Adrenal gland (tissue), 12 donors: Measurements from ENCODE around the gene COL12A1. TPM values are rescaled to one million over a fixed set of nuclear protein-coding genes. Genes with fewer than 3 reads are reported as not detected.

Source experiments
- DNase-seq, 7 donors: peaks; one replicate each; pipeline ENCODE4 v3.0.0-alpha.2; 2019 to 2020
- H3K27ac ChIP-seq, 5 donors: fragments of 200-600 bp; sonication (generic) in 4 of 5; 1 replicate in 3 of 5; 2 replicates in 2 of 5; pipeline versions ENCODE4 v1.5.1 to v1.8.0; 2016 to 2020; ENCODE audit warnings: mild to moderate bottlenecking in 1 of 5
- H3K27me3 ChIP-seq: fragments of 200-600 bp; 2 replicates; pipeline ENCODE4 v1.8.0; 2021
- H3K36me3 ChIP-seq, 2 donors: fragments of 200-600 bp; replicated peaks in 1 of 2; 1 replicate in 1 of 2; 2 replicates in 1 of 2; pipeline versions ENCODE4 v1.5.1 to v1.8.0; 2018 to 2022
- H3K4me1 ChIP-seq, 2 donors: fragments of 200-600 bp; replicated peaks in 1 of 2; 1 replicate in 1 of 2; 2 replicates in 1 of 2; pipeline versions ENCODE4 v1.5.1 to v1.8.0; 2018 to 2021
- H3K4me3 ChIP-seq, 4 donors: fragments of 200-600 bp; sonication (generic) in 3 of 4; one replicate each; pipeline ENCODE4 v1.5.1; 2016 to 2018
- H3K9me3 ChIP-seq, 3 donors: fragments of 200-600 bp; sonication (generic) in 1 of 3; replicated peaks in 1 of 3; 1 replicate in 2 of 3; 2 replicates in 1 of 3; pipeline versions ENCODE4 v1.5.1 to v1.8.0; 2016 to 2021
- POLR2A ChIP-seq, 2 donors: fragments of 450-650 bp; IDR thresholded peaks; one replicate each; pipeline ENCODE4 v1.6.1; 2017; ENCODE audit warnings: antibody characterized with exemption in 2 of 2, mild to moderate bottlenecking in 2 of 2, moderate library complexity in 1 of 2
- WGBS, 4 donors: extraction: QIAGEN DNeasy Blood & Tissue Kit in 2 of 4; methylation state at CpG; one replicate each; pipeline versions ENCODE4 v1.1.5 to v1.1.7; 2013 to 2017; 5-methylcytosine and 5-hydroxymethylcytosine counted together
- intact Hi-C, 2 donors: fragments of 100-400 bp; cut with DNase I; formaldehyde crosslinking; loops; one replicate each; pipeline versions ENCODE4 v1.14.1 to v1.15.0; 2022 to 2023
- polyA plus RNA-seq, 3 donors: library from polyadenylated mRNA; stranded (reverse); fragments of 200-250 nt in 2 of 3; fragments of 350-450 nt in 1 of 3; fragmentation: Illumina TruSeq in 1 of 3; extraction: RNeasy Lipid Tissue Mini Kit (QIAGEN cat#74804) in 1 of 3; gene quantifications; one replicate each; pipeline ENCODE4 v1.2.3, GENCODE V29; 2013 to 2014
- total RNA-seq, 9 donors: library from RNA; depleted of rRNA in 4 of 9; stranded (reverse); fragments of >200 nt in 4 of 9; fragments of 120-200 nt in 1 of 9; fragmentation: NEBNext Ultra II Directional in 1 of 9; extraction: Animal tissue kit (Norgen Biotek cat#: 25700) in 1 of 9; gene quantifications; one replicate each; pipeline versions ENCODE4 v1.1.0 to v1.2.4, GENCODE V29; 2013 to 2023
- TF ChIP-seq, protein P1 (sequence below), 6 experiments: fragments of 450-650 bp in 4 of 6; fragments of 200-600 bp in 2 of 6; sonication (generic) in 1 of 6; IDR thresholded peaks; 1 replicate in 5 of 6; 2 replicates in 1 of 6; pipeline versions ENCODE4 v1.5.1 to v1.8.0; 2016 to 2021; ENCODE audit warnings: antibody characterized with exemption in 6 of 6, mild to moderate bottlenecking in 2 of 6, moderate library complexity in 1 of 6
- donor health status: healthy with polysubstance abuse.
- donor health status: Bipolar disorder and iron deficiency.
- donor health status: DM: yes; HTN: yes; CAD: no.
- donor health status: DM: no; HTN: no; CAD: no.
- donor health status: DM: no; HTN: no; CAD: no.
- donor health status: DM: yes; HTN: yes; CAD: no.

Gene COL12A1
- total and polyA plus RNA-seq, 12 donors, result 13.0 to 106 (median 54.2) TPM

- peaks cover 6 to 23% of the 10 kb centered on the region in 2 donors for H3K4me1 ChIP-seq
- H3K4me3 ChIP-seq, result peak overlapping the region in 1 of 4 donors; percentile 61
- H3K9me3 ChIP-seq, result no peaks in the 10 kb centered on the region
- peak overlapping the region in 4 of 5 donors; percentile 13 to 74 (median 54) for H3K27ac ChIP-seq
- no peaks in the 10 kb centered on the region for H3K36me3 ChIP-seq
- peaks cover 47% of the 10 kb centered on the region for H3K27me3 ChIP-seq
- TF ChIP-seq POLR2A (IDR thresholded peaks at IDR 0.05), result no peak
- TF ChIP-seq, protein P1, sequence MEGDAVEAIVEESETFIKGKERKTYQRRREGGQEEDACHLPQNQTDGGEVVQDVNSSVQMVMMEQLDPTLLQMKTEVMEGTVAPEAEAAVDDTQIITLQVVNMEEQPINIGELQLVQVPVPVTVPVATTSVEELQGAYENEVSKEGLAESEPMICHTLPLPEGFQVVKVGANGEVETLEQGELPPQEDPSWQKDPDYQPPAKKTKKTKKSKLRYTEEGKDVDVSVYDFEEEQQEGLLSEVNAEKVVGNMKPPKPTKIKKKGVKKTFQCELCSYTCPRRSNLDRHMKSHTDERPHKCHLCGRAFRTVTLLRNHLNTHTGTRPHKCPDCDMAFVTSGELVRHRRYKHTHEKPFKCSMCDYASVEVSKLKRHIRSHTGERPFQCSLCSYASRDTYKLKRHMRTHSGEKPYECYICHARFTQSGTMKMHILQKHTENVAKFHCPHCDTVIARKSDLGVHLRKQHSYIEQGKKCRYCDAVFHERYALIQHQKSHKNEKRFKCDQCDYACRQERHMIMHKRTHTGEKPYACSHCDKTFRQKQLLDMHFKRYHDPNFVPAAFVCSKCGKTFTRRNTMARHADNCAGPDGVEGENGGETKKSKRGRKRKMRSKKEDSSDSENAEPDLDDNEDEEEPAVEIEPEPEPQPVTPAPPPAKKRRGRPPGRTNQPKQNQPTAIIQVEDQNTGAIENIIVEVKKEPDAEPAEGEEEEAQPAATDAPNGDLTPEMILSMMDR (IDR thresholded peaks at IDR 0.05), result peak; percentile 32 to 81 (median 66)
- WGBS, 4 donors, result 1 to 2% (median 2%) methylated on average over 32 to 35 of the region's 35 CpGs
- intact Hi-C loops, result loop anchor here (10.0 kb wide), 2 partner anchors 450 to 1110 kb away; no protein-coding TSS in a partner anchor
- peak; percentile 57 to 84 (median 73) for DNase-seq
These were observed 1.5 kb downstream of the COL12A1 start for GRCh38 chr6:75204217-75204958.

- Histone ChIP-seq H3K4me3 (peak overlapping the region in 1 of 4 donors; percentile 61), H3K27ac (peak overlapping the region in 2 of 5 donors; percentile 6 to 59)
- WGBS, 4 donors, result 10 to 30% (median 12%) methylated on average over 5 of the region's 5 CpGs
These were observed 2.1 kb downstream of the COL12A1 start for GRCh38 chr6:75203721-75204120.

DNA sequence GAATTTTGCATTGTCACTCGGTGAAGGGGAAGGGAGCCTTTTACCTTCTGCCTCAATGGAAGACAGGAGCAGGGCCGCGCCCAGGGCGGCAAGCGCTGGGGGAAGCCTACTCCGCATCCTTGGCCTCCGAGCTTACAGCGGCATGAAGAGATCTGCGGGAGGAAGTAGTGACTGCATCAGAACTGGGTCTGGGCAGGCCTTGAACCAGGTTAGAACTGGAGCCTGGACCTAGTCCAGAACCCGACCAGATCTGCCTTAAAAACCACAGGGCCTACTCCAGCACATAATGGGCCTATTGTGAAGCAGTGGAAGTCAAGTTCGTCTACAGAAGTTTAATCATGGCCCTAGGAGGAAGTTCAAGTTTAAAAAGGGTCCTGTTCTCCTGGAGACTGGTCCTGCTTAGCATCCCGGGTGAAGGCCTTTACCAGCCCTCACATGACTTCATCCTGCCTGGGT is 3.1 kb downstream of the COL12A1 start:
- H3K27ac ChIP-seq, result peak overlapping the region in 2 of 5 donors; percentile 56 to 59
- H3K27me3 ChIP-seq, result peaks cover 42% of the 10 kb centered on the region
- no peaks in the 10 kb centered on the region for H3K36me3 ChIP-seq
- TF ChIP-seq, protein P1 (IDR thresholded peaks at IDR 0.05), result no peak
- no peak for TF ChIP-seq POLR2A (IDR thresholded peaks at IDR 0.05)
- no peak for DNase-seq
- H3K4me1 ChIP-seq, result peaks cover 0 to 15% of the 10 kb centered on the region in 2 donors
- H3K4me3 ChIP-seq, result peak overlapping the region in 1 of 4 donors; percentile 61
- WGBS, 4 donors, result 44 to 61% (median 49%) methylated on average over 12 of the region's 12 CpGs
- intact Hi-C loops, result loop anchor here (10.0 kb wide), 2 partner anchors 448 to 1108 kb away; no protein-coding TSS in a partner anchor
- no peaks in the 10 kb centered on the region for H3K9me3 ChIP-seq

More at GRCh38 chr6:75203721-75204120, 2.1 kb downstream of the COL12A1 start:
- Histone ChIP-seq H3K4me1 (peaks cover 5 to 21% of the 10 kb centered on the region in 2 donors), H3K36me3 (no peaks in the 10 kb centered on the region), H3K27me3 (peaks cover 47% of the 10 kb centered on the region), H3K9me3 (no peaks in the 10 kb centered on the region)
- no peak for TF ChIP-seq POLR2A (IDR thresholded peaks at IDR 0.05)
- TF ChIP-seq, protein P1 (IDR thresholded peaks at IDR 0.05), result no peak
- intact Hi-C loops, result loop anchor here (10.0 kb wide), 2 partner anchors 449 to 1109 kb away; no protein-coding TSS in a partner anchor
- peak in 2 of 7 donors; percentile 5 to 54 for DNase-seq

- H3K36me3 ChIP-seq, result no peaks in the 10 kb centered on the region
- H3K27me3 ChIP-seq, result peaks cover 38% of the 10 kb centered on the region
- peak overlapping the region in 2 of 5 donors; percentile 59 to 64 for H3K27ac ChIP-seq
- peak overlapping the region in 1 of 4 donors; percentile 22 for H3K4me3 ChIP-seq
- H3K4me1 ChIP-seq, result peaks cover 0 to 15% of the 10 kb centered on the region in 2 donors
- TF ChIP-seq, protein P1 (IDR thresholded peaks at IDR 0.05), result no peak
- no peak for TF ChIP-seq POLR2A (IDR thresholded peaks at IDR 0.05)
- DNase-seq, result no peak
- intact Hi-C loops, result loop anchor here (10.0 kb wide), 2 partner anchors 447 to 1107 kb away; no protein-coding TSS in a partner anchor
- 6 to 17% (median 9%) methylated on average over 17 to 46 of the region's 46 CpGs for WGBS, 4 donors
- no peaks in the 10 kb centered on the region for H3K9me3 ChIP-seq
These were observed 3.8 kb downstream of the COL12A1 start for GRCh38 chr6:75201901-75202672.
